ENCODE measurements around the gene ADAMTSL5. TPM values are rescaled to one million over a fixed set of nuclear protein-coding genes. Genes with fewer than 3 reads are reported as not detected.

Gene ADAMTSL5
- 1 to 10 TPM; 5.0 to 8.1 TPM for total RNA-seq

GRCh38 chr19:1512671-1513498 is at the start of gene ADAMTSL5:
ADAMTSL5 (minus strand) TSS chr19:1513019; CDS start chr19:1510943, 2,076 bp downstream.

GRCh38 chr19:1523412-1524286 is 10.8 kb upstream of the ADAMTSL5 start, which contains the start of gene PLK5:
PLK5 (plus strand) TSS chr19:1524077; CDS start chr19:1526997, 2,920 bp downstream.

GRCh38 chr19:1491114-1491848 is 21.5 kb downstream of the ADAMTSL5 start, which contains the start of gene REEP6:
REEP6 (plus strand) TSS chr19:1491181; CDS start chr19:1491270, 89 bp downstream.

GRCh38 chr19:1490311-1491113 is 22.3 kb downstream of the ADAMTSL5 start, which contains the start of gene PCSK4:
PCSK4 (minus strand) TSS chr19:1490350; CDS start chr19:1490346, 4 bp downstream.

GRCh38 chr19:1478934-1479707 is 33.7 kb downstream of the ADAMTSL5 start, which contains the start of gene C19orf25:
C19orf25 (minus strand) TSS chr19:1479215; CDS start chr19:1478903, 312 bp downstream.

Other genes starting within 250 kb of the ADAMTSL5 start
- 100 to 1,000 TPM; 220 to 233 TPM for gene CIRBP, start 243.7 kb downstream of the ADAMTSL5 start, total RNA-seq
- 10 to 100 TPM; 50.5 to 51.2 TPM for gene FAM174C, start 237.5 kb downstream of the ADAMTSL5 start, total RNA-seq
- not detected for gene EFNA2, start 227.1 kb downstream of the ADAMTSL5 start, total RNA-seq
- gene NDUFS7, start 129.1 kb downstream of the ADAMTSL5 start, total RNA-seq, result 10 to 100 TPM; 88.7 to 89.9 TPM
- 10 to 100 TPM; 19.1 to 20.8 TPM for gene GAMT, start 111.5 kb downstream of the ADAMTSL5 start, total RNA-seq
- 100 to 1,000 TPM; 185 to 188 TPM for gene DAZAP1, start 105.4 kb downstream of the ADAMTSL5 start, total RNA-seq
- 1,000 to 10,000 TPM; 1,627 to 1,683 TPM for gene RPS15, start 74.6 kb downstream of the ADAMTSL5 start, total RNA-seq
- gene APC2, start 62.9 kb downstream of the ADAMTSL5 start, total RNA-seq, result under 1 TPM in 1 of 2 experiments, not detected in 1; 0.15 TPM
- 10 to 100 TPM; 33.2 to 35.7 TPM for gene C19orf25, start 33.8 kb downstream of the ADAMTSL5 start, total RNA-seq
- 1 to 10 TPM; 2.9 to 4.5 TPM for gene PCSK4, start 22.7 kb downstream of the ADAMTSL5 start, total RNA-seq
- gene REEP6, start 21.8 kb downstream of the ADAMTSL5 start, total RNA-seq, result 1 to 10 TPM; 1.5 to 1.6 TPM
- gene PLK5, start 11.1 kb upstream of the ADAMTSL5 start, total RNA-seq, result not detected
- gene MEX3D, start 55.3 kb upstream of the ADAMTSL5 start, total RNA-seq, result 10 to 100 TPM in 1 of 2 experiments, 1 to 10 TPM in 1; 9.6 to 10.0 TPM
- gene MBD3, start 79.8 kb upstream of the ADAMTSL5 start, total RNA-seq, result 10 to 100 TPM; 74.6 to 76.7 TPM
- gene UQCR11, start 92.4 kb upstream of the ADAMTSL5 start, total RNA-seq, result 100 to 1,000 TPM; 151 to 175 TPM
- 10 to 100 TPM; 82.3 to 89.9 TPM for gene TCF3, start 139.6 kb upstream of the ADAMTSL5 start, total RNA-seq
- not detected for gene ONECUT3, start 240.5 kb upstream of the ADAMTSL5 start, total RNA-seq